Activated CD8-positive, alpha-beta memory T cell treated with anti-CD3 and anti-CD28 coated beads for 48 hours (primary cell): ENCODE data around the gene KANSL3.
"Not testable (repeated sequence)": the region's sequence is repeated elsewhere in the genome, so short reads cannot be mapped to it uniquely, and the experiment has no call there.

Experiments used
- DNase-seq, 3 experiments: peaks; one replicate each; pipeline ENCODE4 v3.0.0-alpha.2; 2020; ENCODE audit warnings: low read depth in 2 of 3, low spot score in 2 of 3

Gene KANSL3

DNA sequence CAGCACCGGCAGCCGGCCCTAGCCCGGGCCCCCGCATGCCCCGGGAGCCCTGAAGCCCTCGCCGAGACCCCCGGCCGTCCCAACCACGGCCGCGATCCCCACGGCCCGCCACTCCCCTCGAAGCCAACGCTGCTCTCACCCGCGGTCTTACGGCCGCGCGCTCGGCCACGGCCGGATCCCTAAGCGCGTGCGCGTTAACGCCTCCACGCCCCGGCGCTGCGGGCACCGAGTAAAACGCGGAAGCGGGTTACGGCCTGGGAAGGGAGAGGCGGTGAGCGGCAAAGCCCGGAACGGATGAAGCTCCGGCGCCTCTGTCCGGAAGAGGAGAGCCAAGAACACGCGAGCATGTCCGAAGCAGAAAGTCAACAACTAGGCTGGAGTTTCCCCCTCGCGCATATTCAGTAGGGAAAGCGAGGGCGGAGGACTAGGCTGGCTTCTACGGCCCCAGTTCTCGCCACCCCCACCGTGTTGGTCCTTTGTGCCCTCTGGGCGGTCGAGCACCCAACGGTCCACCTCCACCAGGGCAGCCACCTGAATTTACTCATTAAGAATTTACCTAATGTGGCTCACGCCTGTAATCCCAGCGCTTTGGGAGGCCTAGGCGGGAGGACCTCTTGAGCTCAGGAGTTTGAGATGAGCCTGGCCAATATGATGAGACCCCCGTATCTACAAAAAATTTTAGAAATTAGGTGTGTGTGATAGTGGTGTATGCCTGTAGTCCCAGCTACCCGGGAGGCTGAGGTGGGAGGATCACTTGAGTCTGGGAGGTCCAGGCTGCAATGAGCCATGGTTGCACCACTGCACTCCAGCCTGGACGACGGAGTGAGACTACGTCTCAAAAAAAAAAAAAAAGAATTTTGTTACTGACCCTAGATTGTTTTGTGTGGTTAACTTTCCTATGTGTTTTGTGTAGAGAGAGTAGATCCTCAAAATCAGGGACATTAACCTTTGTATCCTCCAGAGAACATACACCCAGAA lies at the start of gene KANSL3:
TSS of gene KANSL3 (minus strand) at position 169 of the 978 bp plus-strand sequence. CDS start 1,177 bp downstream, outside the sequence.
- DNase-seq = peak; percentile 82 to 89 (median 83)

GRCh38 chr2:96687266-96687665 lies 49.2 kb upstream of the KANSL3 start:
- DNase-seq = no peak

DNA sequence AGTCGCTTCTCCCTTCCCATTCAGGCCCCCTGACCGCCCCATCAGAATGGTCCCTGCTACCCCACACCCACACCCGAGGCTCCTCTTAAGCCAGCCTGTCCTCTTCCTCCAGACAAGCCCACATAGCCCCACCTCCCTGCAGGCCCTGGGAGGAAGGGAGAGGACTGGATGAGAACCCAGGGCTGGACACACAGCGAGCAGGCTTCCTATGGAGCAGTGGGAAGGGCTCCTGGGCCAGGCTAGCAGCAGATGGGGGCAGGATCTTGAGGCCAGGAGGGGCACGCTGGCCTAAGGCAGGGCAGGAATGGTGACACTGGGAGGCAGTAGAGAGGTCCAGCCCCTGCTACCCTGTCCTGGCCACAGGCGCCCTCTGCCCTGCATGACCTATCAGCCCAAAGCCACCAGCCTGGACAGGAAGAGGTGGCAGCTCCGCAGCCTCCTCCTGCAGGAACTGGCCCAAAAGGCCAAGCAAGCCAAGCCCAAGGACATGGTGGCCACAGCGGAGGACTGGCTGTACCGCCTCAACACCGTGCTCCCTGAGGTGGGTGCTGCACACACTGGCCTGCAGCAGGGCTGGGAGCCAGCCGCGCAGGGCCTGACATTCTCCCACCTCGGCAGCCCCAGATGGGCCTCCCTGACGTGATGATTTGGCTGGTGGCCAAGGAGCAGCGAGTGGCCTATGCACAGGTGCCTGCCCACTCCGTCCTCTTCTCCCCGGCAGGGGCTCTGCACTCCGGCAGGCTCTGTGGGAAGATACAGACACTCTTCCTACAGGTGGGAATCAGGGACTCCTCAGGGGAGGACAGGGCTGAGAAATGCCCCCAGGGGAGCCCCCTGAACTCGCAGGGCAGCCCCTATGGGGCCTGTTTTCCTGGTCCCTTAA lies 47.7 kb upstream of the KANSL3 start:
- no peak for DNase-seq

- no peak for DNase-seq
Measured at GRCh38 chr2:96684883-96685576, 46.9 kb upstream of the KANSL3 start.

GRCh38 chr2:96683972-96684820 lies 46.1 kb upstream of the KANSL3 start:
- no peak for DNase-seq

DNA sequence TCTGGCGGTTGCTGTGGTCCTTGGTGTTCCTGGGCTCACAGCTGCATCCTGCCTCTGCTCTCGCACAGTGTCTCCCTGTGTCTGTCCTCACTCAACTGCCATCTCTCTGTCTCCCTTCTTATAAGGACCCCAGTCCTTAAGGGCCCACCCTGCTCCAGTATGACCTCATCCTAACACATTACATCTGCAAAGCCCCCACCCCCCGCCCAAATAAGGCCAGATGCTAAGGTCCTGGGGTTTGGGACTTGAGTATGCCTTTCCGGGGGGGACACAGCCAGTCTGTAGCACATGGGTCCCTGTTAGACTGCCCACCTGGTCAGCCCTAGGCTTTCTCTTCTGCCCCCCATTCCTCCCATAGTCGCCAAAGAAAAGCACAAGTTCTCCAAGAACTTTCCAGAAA lies 45.2 kb upstream of the KANSL3 start:
- no peak for DNase-seq

- DNase-seq = no peak
Measured at GRCh38 chr2:96681540-96681939, 43.4 kb upstream of the KANSL3 start.

- DNase-seq = no peak
Measured at GRCh38 chr2:96680561-96681141, 42.5 kb upstream of the KANSL3 start.

- DNase-seq = no peak
Measured at GRCh38 chr2:96679848-96680247, 41.7 kb upstream of the KANSL3 start.

DNA sequence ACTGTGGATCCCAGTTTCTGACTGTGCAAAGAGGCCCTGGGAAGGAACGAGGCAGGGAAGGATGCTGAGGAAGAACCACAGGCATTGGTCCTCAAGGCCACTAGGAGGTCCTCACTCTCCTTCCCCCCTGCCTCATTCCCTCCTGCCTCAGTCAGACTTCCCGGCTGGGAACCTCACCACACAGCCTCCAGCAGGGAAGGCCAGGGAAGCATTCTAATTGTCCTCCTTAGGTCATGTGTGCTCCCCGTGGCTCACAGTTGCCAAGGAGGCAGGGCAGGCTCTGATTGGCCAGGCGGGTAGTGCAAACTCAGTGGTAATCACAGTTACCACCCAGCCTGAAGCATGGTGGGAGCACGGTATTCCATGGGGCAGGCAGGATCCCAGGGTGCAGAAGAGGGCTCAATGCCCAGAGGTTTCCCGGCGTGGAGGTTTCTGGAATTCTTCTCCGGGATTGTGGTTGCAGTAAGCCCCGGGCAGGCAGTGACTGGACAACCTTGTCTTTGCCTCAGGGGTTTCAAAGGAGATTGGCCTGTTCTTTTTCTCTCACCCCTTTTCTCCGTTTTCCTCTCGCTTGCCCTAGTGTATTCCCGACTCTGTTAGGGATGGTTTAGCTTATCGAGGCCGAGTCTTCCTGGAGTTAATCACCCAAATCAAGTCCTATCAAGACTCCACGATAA lies 31.6 kb upstream of the KANSL3 start:
- DNase-seq = no peak

- DNase-seq = no peak
Measured at GRCh38 chr2:96668771-96669170, 30.7 kb upstream of the KANSL3 start.

DNA sequence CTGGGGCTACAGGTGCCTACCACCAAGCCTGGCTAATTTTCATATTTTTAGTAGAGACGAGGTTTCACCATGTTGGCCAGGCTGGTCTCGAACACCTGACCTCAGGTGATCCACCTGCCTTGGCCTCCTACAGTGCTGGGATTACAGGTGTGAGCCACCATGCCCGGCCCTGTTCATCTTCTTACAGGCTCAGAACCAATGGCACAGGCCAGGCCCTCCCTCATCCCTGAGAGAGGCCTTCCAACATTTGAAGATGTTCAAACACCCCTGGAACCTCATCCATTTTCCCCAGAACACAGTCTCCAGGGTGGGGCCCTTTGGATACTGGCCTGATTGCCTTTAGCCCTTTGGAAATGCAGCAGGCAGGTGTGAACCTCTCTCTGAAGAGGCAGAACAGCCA lies 27.6 kb upstream of the KANSL3 start:
- DNase-seq = not testable (repeated sequence)

DNA sequence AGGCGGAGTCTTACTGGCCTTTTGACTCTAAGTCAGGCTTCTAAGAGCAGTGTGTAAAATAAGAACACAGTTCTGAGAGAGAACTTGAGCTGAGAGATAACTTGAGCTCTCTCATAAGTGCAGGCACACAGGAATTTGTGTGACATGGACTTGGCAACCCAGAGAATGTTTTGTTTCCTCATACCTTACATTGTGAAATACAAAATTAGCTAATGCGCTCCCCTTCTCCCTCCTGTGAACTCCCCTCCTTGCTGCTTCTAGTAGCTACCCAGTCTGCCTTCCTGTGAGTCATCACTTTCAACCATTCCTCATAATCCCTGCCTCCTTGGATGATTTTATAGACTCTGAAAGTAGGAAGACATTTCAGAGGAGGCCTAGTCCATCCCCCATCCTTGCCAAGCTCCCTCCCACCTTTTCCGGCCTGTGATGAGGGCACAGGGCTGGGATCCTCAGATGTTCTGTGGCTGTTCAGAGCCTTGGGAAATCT lies 27.0 kb upstream of the KANSL3 start:
- DNase-seq = no peak

DNA sequence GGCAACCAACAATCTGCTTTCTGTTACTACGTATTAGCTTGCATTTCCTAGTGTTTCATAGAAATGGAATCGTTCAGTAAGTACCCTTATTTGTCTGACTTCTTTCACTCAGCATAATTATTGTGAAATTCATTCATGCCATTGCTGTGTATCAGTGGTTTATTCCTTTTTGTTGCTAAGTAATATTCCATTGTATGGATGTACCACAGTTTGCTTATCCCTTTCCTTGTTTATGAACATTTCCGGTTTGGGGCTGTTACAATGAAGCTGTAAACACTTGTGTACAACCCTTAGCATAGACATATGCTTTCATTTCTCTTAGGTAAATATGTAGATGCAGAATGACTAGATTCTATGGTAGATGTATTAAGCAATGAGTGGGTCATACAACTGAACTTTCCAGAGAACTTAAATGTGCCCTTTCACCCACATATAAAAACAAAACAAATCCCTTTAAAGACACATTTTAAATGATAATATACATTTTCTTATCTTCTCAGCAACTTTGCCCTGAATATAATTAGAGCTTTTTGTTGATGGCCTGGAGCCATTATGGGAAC lies 26.3 kb upstream of the KANSL3 start:
- no peak for DNase-seq

GRCh38 chr2:96663829-96664228 lies 25.7 kb upstream of the KANSL3 start:
- DNase-seq = no peak

DNA sequence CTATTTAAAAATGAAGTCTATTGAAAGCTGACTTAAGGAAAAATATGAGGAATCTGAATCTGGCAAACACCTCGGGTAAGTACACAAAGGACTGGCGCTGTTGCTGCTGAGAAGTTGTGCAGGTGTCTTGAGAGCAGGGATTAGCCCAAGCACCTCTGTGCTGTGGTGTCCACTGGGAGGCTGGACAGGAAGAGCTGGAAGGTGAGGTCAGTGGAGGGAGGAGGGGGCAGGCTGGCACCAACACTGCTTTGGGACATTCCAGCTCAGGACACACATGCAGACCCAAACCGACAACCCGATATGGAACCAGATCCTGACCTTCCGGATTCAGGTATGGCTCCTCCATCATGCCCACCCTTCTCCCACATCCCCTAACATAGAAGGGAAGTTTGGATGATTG lies 25.1 kb upstream of the KANSL3 start:
- no peak for DNase-seq

DNA sequence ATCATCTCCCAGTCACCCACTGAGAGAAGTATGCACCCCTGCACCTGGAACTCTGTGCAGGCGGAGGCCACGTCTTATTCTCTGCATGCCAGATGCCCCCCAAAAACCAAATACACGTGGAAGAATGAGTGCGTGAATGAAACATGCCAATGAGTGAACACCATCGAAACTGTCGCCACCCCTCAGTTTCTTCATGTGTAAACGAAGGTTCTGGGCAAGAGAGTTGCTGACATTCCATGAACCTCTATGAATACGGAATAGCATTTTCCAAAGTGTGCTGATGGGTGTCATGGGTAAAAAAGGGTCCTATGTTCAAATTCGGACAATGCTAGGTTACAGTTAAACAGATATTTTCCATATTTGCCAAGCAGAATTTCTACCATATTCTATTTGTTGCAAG lies 24.2 kb upstream of the KANSL3 start:
- DNase-seq = no peak

DNA sequence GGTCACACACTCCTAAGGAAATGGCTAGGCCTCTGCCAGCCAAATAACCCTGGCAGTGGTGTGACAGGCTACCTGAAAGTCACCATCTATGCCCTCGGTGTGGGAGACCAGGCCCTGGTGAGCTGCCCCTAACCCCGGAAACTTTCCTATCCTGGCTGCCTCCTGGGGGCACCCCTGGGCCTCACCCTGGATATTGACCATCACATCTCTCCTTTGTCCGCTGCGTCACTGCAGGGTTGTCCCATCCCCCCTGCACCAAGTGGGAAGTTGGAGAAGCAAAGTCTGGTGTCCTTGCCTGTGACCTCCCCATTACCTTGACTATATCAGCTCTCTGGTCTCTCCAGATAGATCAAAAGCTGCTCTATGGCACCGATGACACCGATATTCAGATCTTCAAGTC lies 23.2 kb upstream of the KANSL3 start:
- DNase-seq = no peak

DNA sequence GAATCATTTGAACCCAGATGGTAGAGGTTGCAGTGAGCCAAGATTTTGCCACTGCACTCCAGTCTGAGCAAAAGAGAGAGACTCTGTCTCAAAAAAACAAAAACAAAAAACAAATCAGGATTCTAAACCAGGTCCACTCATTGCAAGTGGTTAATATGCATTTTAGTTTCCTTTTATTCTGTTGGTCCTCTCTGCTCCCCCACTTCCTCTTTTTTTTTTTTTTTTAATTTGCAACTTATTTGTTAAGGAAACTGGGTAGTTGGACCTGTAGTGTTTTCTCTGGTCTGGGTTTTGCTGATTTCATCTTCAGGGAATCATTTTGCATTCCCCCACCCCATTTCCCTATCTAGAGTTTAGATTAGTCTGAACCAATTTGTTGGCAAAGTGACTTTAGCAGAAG lies 18.4 kb upstream of the KANSL3 start:
- DNase-seq = no peak
